HG03469 (cell line): Measurements from ENCODE around the gene SPON1.
"Not testable (repeated sequence)": the region's sequence is repeated elsewhere in the genome, so short reads cannot be mapped to it uniquely, and the experiment has no call there.

Source experiments
- ATAC-seq: cut with Tn5 transposase; IDR thresholded peaks from one replicate; pipeline ENCODE4 v1.9.1; 2021; ENCODE audit warnings: mild to moderate bottlenecking, moderate library complexity, moderate number of reproducible peaks; ENCODE audit not compliant: unreplicated experiment

SPON1 gene

DNA sequence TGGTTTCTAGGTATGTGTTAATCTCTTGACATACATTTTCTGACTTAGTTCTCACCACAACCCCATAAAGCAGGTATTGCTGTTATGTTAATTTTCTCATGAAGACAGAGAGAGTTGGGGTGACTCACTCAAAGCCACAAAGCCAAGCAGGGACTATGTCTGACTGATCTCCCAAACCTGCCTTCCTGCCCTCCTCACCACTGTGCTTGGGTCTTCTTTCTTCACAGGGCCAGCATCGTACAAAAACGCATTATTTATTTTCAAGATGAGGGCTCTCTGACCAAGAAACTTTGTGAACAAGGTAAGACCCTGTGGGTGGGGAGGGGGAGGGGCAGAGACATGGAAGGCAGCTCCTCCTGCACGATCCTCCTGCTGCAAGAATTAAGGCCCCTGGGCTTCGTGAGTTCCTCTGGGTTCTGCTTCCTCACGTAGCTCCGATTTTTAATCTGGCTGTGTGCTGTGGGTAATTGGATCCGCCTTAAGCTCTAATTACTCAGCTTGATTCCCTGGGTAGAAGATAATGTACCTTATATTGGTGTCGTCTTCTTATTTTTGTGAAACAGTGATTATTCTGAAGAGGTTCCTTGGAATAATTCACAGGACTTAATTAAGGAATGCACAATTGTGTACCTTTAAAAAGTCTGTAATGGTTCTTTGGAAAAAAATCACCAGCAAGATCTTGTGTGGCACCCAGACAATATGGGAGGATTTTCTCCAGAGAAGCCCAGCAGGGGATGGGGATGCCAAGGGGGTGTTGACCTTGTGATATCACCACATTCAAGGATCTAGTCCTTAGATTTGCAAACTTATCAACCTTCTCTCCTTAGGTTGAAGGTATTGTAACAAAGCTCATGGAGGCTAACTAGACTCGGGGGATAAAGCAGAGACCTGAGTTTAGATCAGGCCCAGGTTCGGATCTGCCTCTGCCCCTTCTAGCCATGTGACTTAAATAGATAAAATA, 112.9 kb downstream of the SPON1 start:
- no peak for ATAC-seq

GRCh38 chr11:14079011-14079410, 116.5 kb downstream of the SPON1 start:
- no peak for ATAC-seq

- no peak for ATAC-seq
Observed at GRCh38 chr11:14079797-14080196, 117.3 kb downstream of the SPON1 start.

DNA sequence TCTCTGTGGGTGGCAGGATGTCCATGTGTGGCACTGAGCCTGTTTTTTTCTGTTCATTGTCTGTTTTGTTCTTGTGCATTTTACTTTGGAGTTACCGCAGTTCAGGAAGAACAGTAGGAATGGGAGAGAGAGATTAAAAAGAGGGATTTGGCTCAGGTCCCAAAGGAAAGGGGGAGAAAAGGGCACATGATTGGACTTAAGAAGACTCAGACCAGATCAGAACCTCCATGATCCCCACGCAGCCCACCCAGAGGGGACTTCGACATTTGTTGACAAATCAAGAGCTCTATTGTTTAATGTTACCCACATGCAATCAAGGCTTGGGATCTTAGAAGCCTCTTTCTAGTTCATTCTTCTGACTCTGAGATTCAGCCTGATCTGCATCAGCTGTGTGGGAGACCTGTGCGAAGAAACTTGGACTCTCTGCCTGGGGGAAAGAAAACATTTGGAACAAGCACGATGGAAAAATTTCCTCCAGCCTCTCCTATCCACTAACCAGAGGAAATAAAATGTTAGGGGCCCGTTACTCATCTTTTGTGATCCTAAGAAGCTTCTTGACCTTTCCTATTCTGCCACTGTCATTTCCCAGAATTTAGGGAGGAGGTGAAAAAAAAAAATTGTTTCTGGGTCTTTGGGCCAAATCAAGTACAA, 119.2 kb downstream of the SPON1 start:
- no peak for ATAC-seq

- no peak for ATAC-seq
Observed at GRCh38 chr11:14082338-14082737, 119.8 kb downstream of the SPON1 start.

- ATAC-seq, result not testable (repeated sequence)
Observed at GRCh38 chr11:14088861-14089260, 126.3 kb downstream of the SPON1 start.

DNA sequence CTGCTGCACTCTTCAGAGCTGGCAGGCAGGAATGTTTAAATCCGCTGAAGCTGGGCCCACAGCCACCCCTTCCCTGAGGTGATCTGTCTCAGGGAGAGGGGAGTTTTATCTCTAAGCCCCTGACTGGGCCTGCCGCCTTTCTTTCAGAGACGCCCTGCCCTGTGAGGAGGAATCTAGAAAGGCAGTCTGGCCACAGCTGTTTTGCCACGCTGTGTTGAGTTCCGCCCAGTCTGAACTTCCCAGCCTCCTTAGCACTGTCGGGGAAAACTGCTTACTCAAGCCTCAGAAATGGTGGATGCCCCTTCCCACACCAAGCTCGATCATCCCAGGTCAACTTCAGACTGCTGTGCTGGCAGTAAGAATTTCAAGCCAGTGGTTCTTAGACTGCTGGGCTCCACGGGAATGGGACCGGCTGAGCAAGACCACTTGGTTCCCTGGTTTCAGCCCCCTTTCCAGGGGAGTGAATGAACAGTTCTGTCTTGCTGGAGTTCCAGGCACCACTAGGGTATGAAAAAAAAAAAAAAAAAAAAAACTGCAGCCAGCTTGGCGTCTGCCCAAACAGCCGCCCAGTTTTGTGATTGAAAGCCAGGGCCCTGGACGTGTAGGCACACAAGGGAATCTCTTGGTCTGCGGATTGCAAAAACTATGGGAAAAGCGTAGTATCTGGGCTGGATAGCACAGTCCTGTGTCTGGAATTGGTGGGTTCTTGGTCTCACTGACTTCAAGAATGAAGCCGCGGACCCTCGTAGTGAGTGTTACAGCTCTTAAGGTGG, 127.4 kb downstream of the SPON1 start:
- ATAC-seq, result no peak

GRCh38 chr11:14090631-14091030, 128.1 kb downstream of the SPON1 start:
- not testable (repeated sequence) for ATAC-seq

GRCh38 chr11:14093065-14093464, 130.5 kb downstream of the SPON1 start:
- no peak for ATAC-seq

- no peak for ATAC-seq
Observed at GRCh38 chr11:14094481-14095037, 132.0 kb downstream of the SPON1 start.

GRCh38 chr11:14095882-14096281, 133.4 kb downstream of the SPON1 start:
- ATAC-seq, result no peak

- no peak for ATAC-seq
Observed at GRCh38 chr11:14096606-14097005, 134.1 kb downstream of the SPON1 start.

DNA sequence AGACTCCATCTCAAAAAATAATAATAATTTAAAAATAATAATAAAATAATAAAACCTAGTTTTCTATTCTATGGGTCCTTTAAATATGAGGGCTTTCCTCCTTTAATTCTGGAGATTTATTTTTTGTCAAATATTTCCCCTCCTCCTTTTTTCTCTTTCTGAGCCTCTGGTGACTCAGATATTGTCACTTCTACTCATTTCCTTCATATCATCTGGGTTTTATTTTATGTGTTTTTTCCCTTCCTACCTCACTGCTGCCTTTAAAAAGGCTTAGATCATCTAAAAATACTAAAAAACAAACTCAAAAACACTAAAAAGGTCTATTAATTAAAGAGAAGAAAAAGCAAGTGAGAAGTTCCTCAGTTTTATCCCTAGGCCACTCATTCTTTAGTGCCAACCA, 138.9 kb downstream of the SPON1 start:
- no peak for ATAC-seq

DNA sequence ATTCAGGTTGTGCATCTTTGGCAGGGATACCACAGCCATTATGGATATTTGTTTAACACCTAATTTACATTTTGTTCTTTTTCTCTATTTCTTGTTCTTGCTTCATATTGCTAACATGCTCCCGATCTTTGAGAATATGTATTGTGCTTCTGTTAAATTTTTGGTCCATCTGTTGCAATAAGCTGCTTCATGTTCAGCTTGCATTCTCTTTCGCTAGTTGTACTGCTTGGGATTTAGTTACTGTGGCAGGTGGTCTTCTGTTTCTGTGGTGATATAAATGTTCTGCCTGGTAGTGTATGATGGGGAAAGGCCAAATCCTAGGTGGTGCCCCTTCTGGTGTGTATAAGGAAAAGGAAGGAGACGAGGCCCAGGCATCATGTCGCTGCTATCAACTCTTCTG, 140.2 kb downstream of the SPON1 start:
- no peak for ATAC-seq

GRCh38 chr11:14105446-14105845, 142.9 kb downstream of the SPON1 start:
- no peak for ATAC-seq

DNA sequence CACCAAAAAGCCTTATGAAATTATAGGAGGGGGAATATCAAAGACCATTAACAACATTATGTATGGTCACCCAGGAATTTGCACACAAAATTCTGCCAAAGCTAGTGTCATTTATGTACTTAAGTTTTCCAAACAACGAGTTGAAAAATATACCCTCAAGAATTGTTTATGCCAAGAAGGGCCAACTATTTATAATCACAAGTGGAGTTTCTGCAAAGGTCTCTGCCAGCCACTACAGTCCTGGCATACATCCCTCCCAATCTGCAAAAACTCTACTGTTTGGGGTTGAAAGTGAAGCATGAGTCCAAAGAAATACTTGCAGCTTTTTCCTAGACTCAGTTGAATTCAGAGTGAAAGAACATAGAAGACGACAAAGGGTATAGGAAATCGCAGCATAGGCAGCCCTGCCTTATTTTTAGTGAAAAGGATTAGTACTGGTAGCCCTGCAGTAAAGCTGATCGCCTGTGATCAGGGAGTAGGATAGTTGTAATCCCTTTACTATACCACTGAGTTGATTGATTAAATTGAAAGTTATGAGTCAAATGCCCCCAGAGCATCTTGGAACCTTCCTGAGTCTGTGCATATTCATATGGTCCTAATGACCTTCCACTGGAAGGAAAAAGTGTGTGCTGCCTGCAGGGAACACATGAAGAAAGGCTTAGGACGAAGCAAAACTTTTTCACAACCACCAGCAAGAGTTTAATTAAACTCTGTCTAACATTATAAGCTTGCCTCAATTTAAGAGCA, 144.0 kb downstream of the SPON1 start:
- ATAC-seq, result no peak

DNA sequence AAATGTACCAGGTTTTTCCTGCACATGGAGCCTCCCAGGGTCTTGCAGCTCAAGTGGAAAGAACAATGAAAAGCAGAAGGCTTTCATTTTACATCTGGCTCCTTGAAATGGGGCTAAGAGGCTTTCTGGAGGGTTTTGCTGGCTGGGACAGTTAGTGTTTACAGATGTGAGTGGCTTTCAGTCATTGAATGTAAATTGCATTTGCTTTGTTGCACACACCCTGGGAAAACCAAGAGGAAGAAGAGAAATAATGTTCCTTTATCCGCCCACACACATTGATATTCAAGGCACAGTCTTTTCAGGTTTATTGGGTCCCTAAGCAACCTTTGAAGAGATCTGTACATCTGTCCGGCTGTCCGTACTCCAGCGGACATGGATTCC, 144.5 kb downstream of the SPON1 start:
- ATAC-seq, result no peak

- no peak for ATAC-seq
Observed at GRCh38 chr11:14109742-14110141, 147.2 kb downstream of the SPON1 start.

- ATAC-seq, result no peak
Observed at GRCh38 chr11:14110629-14111028, 148.1 kb downstream of the SPON1 start.

DNA sequence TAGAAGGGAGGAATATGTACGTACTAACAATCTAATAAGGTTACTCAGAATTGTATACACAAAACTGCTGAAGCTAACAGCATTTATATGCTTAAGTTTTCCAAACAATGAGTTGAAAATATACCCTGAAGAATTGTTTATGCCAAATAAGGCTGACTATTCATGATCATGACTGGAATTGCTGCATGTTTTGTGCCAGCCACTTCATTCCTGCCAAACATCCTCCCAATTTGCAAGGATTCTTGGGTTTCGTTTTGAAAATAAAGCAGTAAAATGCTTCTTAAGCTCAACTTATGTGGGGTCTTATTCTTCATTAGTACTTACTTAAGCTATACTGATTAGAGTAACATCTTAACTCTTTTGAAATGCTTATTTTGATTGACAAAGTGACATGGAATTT, 149.0 kb downstream of the SPON1 start:
- ATAC-seq, result no peak
